HUES64 (cell line): ENCODE data around the gene LILRA1. TPM values are rescaled to one million over a fixed set of nuclear protein-coding genes. Genes with fewer than 3 reads are reported as not detected.
"Not testable (repeated sequence)": the region's sequence is repeated elsewhere in the genome, so short reads cannot be mapped to it uniquely, and the experiment has no call there.

Experiments used
- H3K27ac ChIP-seq: 2 replicates; pipeline ENCODE4 v1.7.0; 2013; ENCODE audit warnings: low read depth, low read length, inconsistent platforms
- H3K27me3 ChIP-seq: 2 replicates; pipeline ENCODE4 v1.6.1; 2013; ENCODE audit warnings: mild to moderate bottlenecking, low read length; ENCODE audit not compliant: insufficient read depth
- H3K36me3 ChIP-seq: 2 replicates; pipeline ENCODE4 v1.6.1; 2013; ENCODE audit warnings: mild to moderate bottlenecking, low read length; ENCODE audit not compliant: insufficient read depth
- H3K4me1 ChIP-seq: 2 replicates; pipeline ENCODE4 v1.6.1; 2013; ENCODE audit warnings: mild to moderate bottlenecking, low read length, moderate library complexity; ENCODE audit not compliant: insufficient read depth
- H3K4me3 ChIP-seq: 2 replicates; pipeline ENCODE4 v1.5.1; 2013; ENCODE audit warnings: mild to moderate bottlenecking, low read length, moderate library complexity
- H3K9ac ChIP-seq: 2 replicates; pipeline ENCODE4 v1.6.1; 2013; ENCODE audit warnings: mild to moderate bottlenecking, low read depth, low read length
- H3K9me3 ChIP-seq: 2 replicates; pipeline ENCODE4 v1.6.1; 2013; ENCODE audit warnings: low read depth, low read length; ENCODE audit not compliant: insufficient read depth
- WGBS: fragments of 150-250, 120-280 bp; methylation state at CpG from one replicate; pipeline ENCODE4 v1.1.7; 2013; ENCODE audit warnings: missing lambda C conversion rate; 5-methylcytosine and 5-hydroxymethylcytosine counted together
- polyA plus RNA-seq, 2 experiments: library from polyadenylated mRNA; stranded (reverse); fragments of 50-300 nt; gene quantifications; one replicate each; pipeline ENCODE4 v1.2.3, GENCODE V29; 2013

The LILRA1 gene
- polyA plus RNA-seq (2013, experiment 1 of 2): not detected
- not detected for polyA plus RNA-seq (2013, experiment 2 of 2)

- H3K4me1 ChIP-seq, H3K36me3 ChIP-seq, H3K27ac ChIP-seq, H3K4me3 ChIP-seq, H3K27me3 ChIP-seq, H3K9ac ChIP-seq: not testable (repeated sequence)
- 62% methylated on average over 6 of the region's 6 CpGs for WGBS
- peaks cover 80% of the 10 kb centered on the region for H3K9me3 ChIP-seq
Measured at GRCh38 chr19:54593445-54593844, at the start of gene LILRA1. Gene LILRA1 (plus strand): TSS chr19:54593632. CDS start chr19:54594245, 613 bp downstream.

GRCh38 chr19:54548806-54549205 is 44.6 kb upstream of the LILRA1 start:
- WGBS: 88% methylated on average over 16 of the region's 16 CpGs
- Histone ChIP-seq H3K4me3 (0 out of 2 replicates have a peak overlapping the region, but pooled peaks have one; percentile 10), H3K36me3 (no peaks in the 10 kb centered on the region), H3K9me3 (peaks cover 74% of the 10 kb centered on the region), H3K27ac (no peak overlapping the region), H3K27me3 (no peaks in the 10 kb centered on the region), H3K9ac (no peak overlapping the region), H3K4me1 (no peaks in the 10 kb centered on the region)

- Histone ChIP-seq H3K27me3 (no peaks in the 10 kb centered on the region), H3K36me3 (no peaks in the 10 kb centered on the region), H3K9me3 (peaks cover 74% of the 10 kb centered on the region), H3K27ac (no peak overlapping the region), H3K4me3 (0 out of 2 replicates have a peak overlapping the region, but pooled peaks have one; percentile 10), H3K4me1 (no peaks in the 10 kb centered on the region), H3K9ac (no peak overlapping the region)
- 81% methylated on average over 14 of the region's 14 CpGs for whole genome bisulfite sequencing
Measured at GRCh38 chr19:54549224-54549623, 44.2 kb upstream of the LILRA1 start.

- H3K27me3 ChIP-seq: no peaks in the 10 kb centered on the region
- H3K9ac ChIP-seq: no peak overlapping the region
- no peaks in the 10 kb centered on the region for H3K36me3 ChIP-seq
- H3K9me3 ChIP-seq: peaks cover 79% of the 10 kb centered on the region
- H3K4me1 ChIP-seq: no peaks in the 10 kb centered on the region
- no peak overlapping the region for H3K27ac ChIP-seq
- no peak overlapping the region for H3K4me3 ChIP-seq
- WGBS: 82% methylated on average over 6 of the region's 6 CpGs
Measured at GRCh38 chr19:54551293-54551692, 42.1 kb upstream of the LILRA1 start.

- no peaks in the 10 kb centered on the region for H3K4me1 ChIP-seq
- H3K27me3 ChIP-seq: no peaks in the 10 kb centered on the region
- H3K4me3 ChIP-seq: no peak overlapping the region
- no peak overlapping the region for H3K27ac ChIP-seq
- 83% methylated on average over 22 of the region's 22 CpGs for WGBS
- no peaks in the 10 kb centered on the region for H3K36me3 ChIP-seq
- no peak overlapping the region for H3K9ac ChIP-seq
- H3K9me3 ChIP-seq: peaks cover 81% of the 10 kb centered on the region
Measured at GRCh38 chr19:54551950-54552912, 41.2 kb upstream of the LILRA1 start.

- H3K27me3 ChIP-seq: no peaks in the 10 kb centered on the region
- H3K27ac ChIP-seq: no peak overlapping the region
- no peak overlapping the region for H3K4me3 ChIP-seq
- no peaks in the 10 kb centered on the region for H3K36me3 ChIP-seq
- H3K9me3 ChIP-seq: peaks cover 82% of the 10 kb centered on the region
- no peaks in the 10 kb centered on the region for H3K4me1 ChIP-seq
- H3K9ac ChIP-seq: no peak overlapping the region
- WGBS: 83% methylated on average over 15 of the region's 15 CpGs
Measured at GRCh38 chr19:54552913-54553310, 40.5 kb upstream of the LILRA1 start.

- Histone ChIP-seq H3K27me3 (no peaks in the 10 kb centered on the region), H3K27ac (no peak overlapping the region), H3K4me1 (no peaks in the 10 kb centered on the region), H3K9me3 (peaks cover 87% of the 10 kb centered on the region), H3K9ac (no peak overlapping the region), H3K4me3 (no peak overlapping the region), H3K36me3 (no peaks in the 10 kb centered on the region)
- WGBS: 85% methylated on average over 10 of the region's 10 CpGs
Measured at GRCh38 chr19:54554006-54554405, 39.4 kb upstream of the LILRA1 start.

- Histone ChIP-seq H3K9ac (no peak overlapping the region), H3K4me1 (no peaks in the 10 kb centered on the region)
Measured at GRCh38 chr19:54554896-54555295, 38.5 kb upstream of the LILRA1 start.

GRCh38 chr19:54556194-54556593 is 37.2 kb upstream of the LILRA1 start:
- H3K27ac ChIP-seq: no peak overlapping the region
- H3K4me1 ChIP-seq: no peaks in the 10 kb centered on the region
- no peaks in the 10 kb centered on the region for H3K36me3 ChIP-seq
- H3K4me3 ChIP-seq: no peak overlapping the region
- peaks cover 87% of the 10 kb centered on the region for H3K9me3 ChIP-seq
- 100% methylated on average over 1 of the region's 1 CpG for WGBS
- no peaks in the 10 kb centered on the region for H3K27me3 ChIP-seq
- H3K9ac ChIP-seq: no peak overlapping the region

More at GRCh38 chr19:54554896-54555295, 38.5 kb upstream of the LILRA1 start:
- peaks cover 84% of the 10 kb centered on the region for H3K9me3 ChIP-seq
- no peak overlapping the region for H3K27ac ChIP-seq
- no peak overlapping the region for H3K4me3 ChIP-seq
- H3K36me3 ChIP-seq: no peaks in the 10 kb centered on the region
- WGBS: 90% methylated on average over 16 of the region's 16 CpGs
- H3K27me3 ChIP-seq: no peaks in the 10 kb centered on the region

GRCh38 chr19:54558339-54558738 is 35.1 kb upstream of the LILRA1 start:
- H3K27ac ChIP-seq: no peak overlapping the region
- no peaks in the 10 kb centered on the region for H3K4me1 ChIP-seq
- WGBS: 83% methylated on average over 3 of the region's 3 CpGs
- H3K36me3 ChIP-seq: no peaks in the 10 kb centered on the region
- H3K27me3 ChIP-seq: no peaks in the 10 kb centered on the region
- no peak overlapping the region for H3K9ac ChIP-seq
- H3K9me3 ChIP-seq: peaks cover 86% of the 10 kb centered on the region
- no peak overlapping the region for H3K4me3 ChIP-seq

GRCh38 chr19:54560881-54561385 is 32.5 kb upstream of the LILRA1 start:
- H3K9me3 ChIP-seq: peaks cover 86% of the 10 kb centered on the region
- no peaks in the 10 kb centered on the region for H3K27me3 ChIP-seq
- no peaks in the 10 kb centered on the region for H3K36me3 ChIP-seq
- no peaks in the 10 kb centered on the region for H3K4me1 ChIP-seq
- H3K4me3 ChIP-seq: no peak overlapping the region
- WGBS: 85% methylated on average over 11 of the region's 11 CpGs
- no peak overlapping the region for H3K9ac ChIP-seq
- H3K27ac ChIP-seq: no peak overlapping the region
